Upper lobe of right lung (tissue), 1 donor: ENCODE measurements around the gene SCYGR4. TPM values are rescaled to one million over a fixed set of nuclear protein-coding genes. Genes with fewer than 3 reads are reported as not detected.

Experiments
- ATAC-seq: fragments of 200-7000 bp; cut with Tn5 transposase; one replicate; pipeline ENCODE4 v1.9.1; 2020; ENCODE audit warnings: mild to moderate bottlenecking, moderate library complexity
- DNase-seq: peaks from one replicate; pipeline ENCODE4 v3.0.0-alpha.2; 2020
- H3K27ac ChIP-seq: fragments of 200-600 bp; one replicate; pipeline ENCODE4 v1.8.0; 2022
- H3K27me3 ChIP-seq: fragments of 200-600 bp; one replicate; pipeline ENCODE4 v1.8.0; 2022; ENCODE audit warnings: mild to moderate bottlenecking
- H3K36me3 ChIP-seq: fragments of 200-600 bp; one replicate; pipeline ENCODE4 v1.8.0; 2022
- H3K4me1 ChIP-seq: fragments of 200-600 bp; one replicate; pipeline ENCODE4 v1.8.0; 2022
- H3K4me3 ChIP-seq: fragments of 200-600 bp; one replicate; pipeline ENCODE4 v1.8.0; 2022; ENCODE audit warnings: mild to moderate bottlenecking
- H3K9me3 ChIP-seq: fragments of 200-600 bp; one replicate; pipeline ENCODE4 v1.8.0; 2022
- CTCF ChIP-seq: fragments of 200-600 bp; IDR thresholded peaks from one replicate; pipeline ENCODE4 v1.8.0; 2022; ENCODE audit warnings: antibody characterized with exemption
- intact Hi-C: fragments of 100-400 bp; cut with DNase I; formaldehyde crosslinking; loops from one replicate; pipeline ENCODE4 v1.11.0; 2022
- total RNA-seq: library from RNA; stranded (reverse); fragmentation: NEBNext Ultra II Directional; extraction: Animal tissue kit (Norgen Biotek cat#: 25700); gene quantifications from one replicate; pipeline ENCODE4 v1.2.1, GENCODE V29; 2021
- donor health status: DM: no; HTN: yes; CAD: no; lungs with severe emphysema.

SCYGR4 gene
- total RNA-seq, 1 donor from 2014 or later = not detected

- Histone ChIP-seq H3K4me1 (no peaks in the 10 kb centered on the region), H3K4me3 (no peak overlapping the region), H3K9me3 (no peaks in the 10 kb centered on the region), H3K27me3 (no peaks in the 10 kb centered on the region), H3K27ac (no peak overlapping the region), H3K36me3 (no peaks in the 10 kb centered on the region)
- ATAC-seq (no peak), DNase-seq (no peak)
- TF ChIP-seq CTCF = no peak
- intact Hi-C loops = no loop called here
Observed at GRCh38 chr2:227642656-227643055, 25.4 kb downstream of the SCYGR4 start.

GRCh38 chr2:227643990-227644551 lies 26.8 kb downstream of the SCYGR4 start:
- no peaks in the 10 kb centered on the region for H3K9me3 ChIP-seq
- H3K27ac ChIP-seq = no peak overlapping the region
- intact Hi-C loops = no loop called here
- no peaks in the 10 kb centered on the region for H3K36me3 ChIP-seq
- no peak for TF ChIP-seq CTCF
- no peaks in the 10 kb centered on the region for H3K27me3 ChIP-seq
- no peak for DNase-seq
- ATAC-seq = no peak
- H3K4me3 ChIP-seq = no peak overlapping the region
- H3K4me1 ChIP-seq = no peaks in the 10 kb centered on the region

- no peak for DNase-seq
Observed at GRCh38 chr2:227653419-227653818, 36.1 kb downstream of the SCYGR4 start.

GRCh38 chr2:227654426-227654825 lies 37.1 kb downstream of the SCYGR4 start:
- intact Hi-C loops = no loop called here
- Histone ChIP-seq H3K36me3 (no peaks in the 10 kb centered on the region), H3K9me3 (no peaks in the 10 kb centered on the region), H3K4me3 (no peak overlapping the region), H3K4me1 (no peaks in the 10 kb centered on the region), H3K27ac (no peak overlapping the region), H3K27me3 (no peaks in the 10 kb centered on the region)
- DNase-seq = no peak
- no peak for ATAC-seq
- no peak for TF ChIP-seq CTCF

More at GRCh38 chr2:227653419-227653818, 36.1 kb downstream of the SCYGR4 start:
- intact Hi-C loops = no loop called here
- H3K36me3 ChIP-seq = no peaks in the 10 kb centered on the region
- H3K27me3 ChIP-seq = no peaks in the 10 kb centered on the region
- no peak for TF ChIP-seq CTCF
- ATAC-seq = no peak
- H3K4me1 ChIP-seq = no peaks in the 10 kb centered on the region
- H3K27ac ChIP-seq = no peak overlapping the region
- no peaks in the 10 kb centered on the region for H3K9me3 ChIP-seq
- H3K4me3 ChIP-seq = no peak overlapping the region

- no peak for DNase-seq
- Histone ChIP-seq H3K9me3 (no peaks in the 10 kb centered on the region), H3K4me3 (no peak overlapping the region), H3K27me3 (no peaks in the 10 kb centered on the region), H3K27ac (no peak overlapping the region), H3K4me1 (no peaks in the 10 kb centered on the region), H3K36me3 (no peaks in the 10 kb centered on the region)
- intact Hi-C loops = loop anchor here (5.0 kb wide), 1 partner anchor 112 kb away; no protein-coding TSS in a partner anchor
- TF ChIP-seq CTCF = no peak
- ATAC-seq = peak; percentile 66
Observed at GRCh38 chr2:227655454-227655853, 38.2 kb downstream of the SCYGR4 start.
